H9 (cell line): ENCODE data around the gene POU3F2. TPM values are rescaled to one million over a fixed set of nuclear protein-coding genes. Genes with fewer than 3 reads are reported as not detected.

Experiments used
- DNase-seq: peaks from one replicate; pipeline ENCODE4 v3.0.0-alpha.2; 2017
- H2AFZ ChIP-seq: one replicate; pipeline ENCODE4 v1.6.1; 2013; ENCODE audit warnings: mild to moderate bottlenecking, low read length, control low read depth, moderate library complexity
- H2AK5ac ChIP-seq: 2 replicates; pipeline ENCODE4 v1.6.1; 2013; ENCODE audit warnings: low read length, control low read depth, mixed read lengths; ENCODE audit not compliant: insufficient read length
- H2BK120ac ChIP-seq: one replicate; pipeline ENCODE4 v1.6.1; 2013; ENCODE audit warnings: low read depth, mild to moderate bottlenecking, low read length, control low read depth, inconsistent platforms; ENCODE audit not compliant: poor library complexity, severe bottlenecking
- H2BK12ac ChIP-seq: 2 replicates; pipeline ENCODE4 v1.6.1; 2013; ENCODE audit warnings: low read length, control low read depth, mixed read lengths, low read depth; ENCODE audit not compliant: insufficient read length
- H2BK15ac ChIP-seq: 2 replicates; pipeline ENCODE4 v1.6.1; 2013; ENCODE audit warnings: low read depth, low read length, control low read depth
- H2BK20ac ChIP-seq: one replicate; pipeline ENCODE4 v1.6.1; 2013; ENCODE audit warnings: low read depth, mild to moderate bottlenecking, low read length, control low read depth, inconsistent platforms; ENCODE audit not compliant: poor library complexity, severe bottlenecking
- H2BK5ac ChIP-seq: 2 replicates; pipeline ENCODE4 v1.6.1; 2013; ENCODE audit warnings: low read length, control low read depth, mixed read lengths; ENCODE audit not compliant: insufficient read length
- H3K14ac ChIP-seq: 2 replicates; pipeline ENCODE4 v1.6.1; 2013; ENCODE audit warnings: low read length, control low read depth; ENCODE audit not compliant: insufficient read depth
- H3K18ac ChIP-seq: 2 replicates; pipeline ENCODE4 v1.6.1; 2013; ENCODE audit warnings: low read depth, mild to moderate bottlenecking, mixed read lengths, low read length, control low read depth; ENCODE audit not compliant: insufficient read length
- H3K23ac ChIP-seq: 2 replicates; pipeline ENCODE4 v1.6.1; 2013; ENCODE audit warnings: low read length, control low read depth, mixed read lengths, low read depth; ENCODE audit not compliant: insufficient read length
- H3K23me2 ChIP-seq: 2 replicates; pipeline ENCODE4 v1.6.1; 2013; ENCODE audit warnings: low read depth, mild to moderate bottlenecking, mixed read lengths, low read length, control low read depth; ENCODE audit not compliant: insufficient read length, poor library complexity, severe bottlenecking
- H3K27ac ChIP-seq: 2 replicates; pipeline ENCODE4 v1.5.1; 2013; ENCODE audit warnings: low read length, control low read depth, mixed read lengths, low read depth; ENCODE audit not compliant: insufficient read length
- H3K27me3 ChIP-seq: 2 replicates; pipeline ENCODE4 v1.6.1; 2013; ENCODE audit warnings: low read length, control low read depth, inconsistent platforms; ENCODE audit not compliant: insufficient read depth
- H3K4ac ChIP-seq: 2 replicates; pipeline ENCODE4 v1.6.1; 2013; ENCODE audit warnings: low read depth, mild to moderate bottlenecking, control low read depth, inconsistent platforms, low read length, moderate library complexity
- H3K4me1 ChIP-seq: 2 replicates; pipeline ENCODE4 v1.6.1; 2013; ENCODE audit warnings: low read length, control low read depth, inconsistent platforms; ENCODE audit not compliant: insufficient read depth
- H3K4me2 ChIP-seq: 2 replicates; pipeline ENCODE4 v1.6.1; 2013; ENCODE audit warnings: low read length, control low read depth, mixed read lengths; ENCODE audit not compliant: insufficient read length, insufficient read depth
- H3K56ac ChIP-seq: 2 replicates; pipeline ENCODE4 v1.6.1; 2013; ENCODE audit warnings: low read depth, mild to moderate bottlenecking, mixed read lengths, low read length, control low read depth; ENCODE audit not compliant: insufficient read length
- H3K79me1 ChIP-seq: 2 replicates; pipeline ENCODE4 v1.6.1; 2013; ENCODE audit warnings: low read depth, mild to moderate bottlenecking, moderate library complexity, low read length, control low read depth, inconsistent platforms; ENCODE audit not compliant: insufficient read depth, poor library complexity, severe bottlenecking
- H3K79me2 ChIP-seq: 2 replicates; pipeline ENCODE4 v1.6.1; 2013; ENCODE audit warnings: low read length, control low read depth, inconsistent platforms; ENCODE audit not compliant: insufficient read depth
- H3K9ac ChIP-seq: 2 replicates; pipeline ENCODE4 v1.6.1; 2013; ENCODE audit warnings: low read length, control low read depth, mixed read lengths; ENCODE audit not compliant: insufficient read length; ENCODE audit errors: extremely low read depth
- H3K9me3 ChIP-seq: one replicate; pipeline ENCODE4 v1.6.1; 2013; ENCODE audit warnings: low read depth, low read length, inconsistent platforms; ENCODE audit not compliant: control insufficient read depth
- H3T11ph ChIP-seq: one replicate; pipeline ENCODE4 v1.6.1; 2013; ENCODE audit warnings: mild to moderate bottlenecking, low read length, control low read depth, inconsistent platforms
- H4K20me1 ChIP-seq: one replicate; pipeline ENCODE4 v1.6.1; 2013; ENCODE audit not compliant: control insufficient read depth, insufficient read length, insufficient read depth
- H4K5ac ChIP-seq: 2 replicates; pipeline ENCODE4 v1.6.1; 2013; ENCODE audit warnings: low read depth, mild to moderate bottlenecking, mixed read lengths, low read length, control low read depth; ENCODE audit not compliant: insufficient read length
- H4K8ac ChIP-seq: replicated peaks from 2 replicates; pipeline ENCODE4 v1.6.1; 2013; ENCODE audit warnings: low read length, control low read depth, mixed read lengths, low read depth; ENCODE audit not compliant: insufficient read length
- H4K91ac ChIP-seq: 2 replicates; pipeline ENCODE4 v1.6.1; 2013; ENCODE audit warnings: low read depth, mild to moderate bottlenecking, moderate library complexity, mixed read lengths, low read length, control low read depth; ENCODE audit not compliant: insufficient read length
- H3K27ac Mint-ChIP-seq, 3 experiments: 2 replicates in 2 of 3; 3 replicates in 1 of 3; pipeline ENCODE4 v1.8.0; 2020 to 2021; ENCODE audit warnings: mixed read lengths in 3 of 3, mild to moderate bottlenecking in 1 of 3, moderate library complexity in 1 of 3
- H3K27me3 Mint-ChIP-seq: 2 replicates; pipeline ENCODE4 v1.8.0; 2021; ENCODE audit warnings: low read depth, mild to moderate bottlenecking, moderate library complexity, mixed read lengths
- H3K36me3 Mint-ChIP-seq, 3 experiments: 2 replicates in 2 of 3; 3 replicates in 1 of 3; pipeline ENCODE4 v1.8.0; 2020 to 2021; ENCODE audit warnings: low read depth in 3 of 3, mixed read lengths in 3 of 3; ENCODE audit not compliant: insufficient read depth in 1 of 3
- H3K4me1 Mint-ChIP-seq, 2 experiments: 2 replicates each; pipeline ENCODE4 v1.8.0; 2020; ENCODE audit warnings: mixed read lengths in 2 of 2
- H3K4me3 Mint-ChIP-seq, 2 experiments: 2 replicates in 1 of 2; 3 replicates in 1 of 2; pipeline ENCODE4 v1.8.0; 2020 to 2021; ENCODE audit warnings: mild to moderate bottlenecking in 2 of 2, mixed read lengths in 2 of 2, moderate library complexity in 1 of 2
- H3K9me3 Mint-ChIP-seq, 2 experiments: 2 replicates in 1 of 2; 3 replicates in 1 of 2; pipeline ENCODE4 v1.8.0; 2020; ENCODE audit warnings: mild to moderate bottlenecking in 2 of 2, mixed read lengths in 2 of 2, moderate library complexity in 1 of 2
- WGBS: extraction: QIAGEN DNeasy Blood & Tissue Kit; methylation state at CpG from one replicate; pipeline ENCODE4 v1.1.7; 2013; ENCODE audit warnings: missing lambda C conversion rate, low lambda C conversion rate, mixed read lengths; ENCODE audit not compliant: insufficient read length; ENCODE audit errors: extremely low coverage; 5-methylcytosine and 5-hydroxymethylcytosine counted together
- total RNA-seq: library from RNA; stranded (reverse); gene quantifications from 2 replicates; pipeline ENCODE4 v1.2.1, GENCODE V29; 2021
- TF ChIP-seq, protein P1 (sequence below): fragments of 200-600 bp; sonication (generic); conservative IDR thresholded peaks from 3 replicates; pipeline ENCODE4 v1.8.0; 2021; ENCODE audit warnings: antibody characterized with exemption, mild to moderate bottlenecking

The POU3F2 gene
- total RNA-seq, 1 experiment from 2014 or later = 0.09 TPM

DNA sequence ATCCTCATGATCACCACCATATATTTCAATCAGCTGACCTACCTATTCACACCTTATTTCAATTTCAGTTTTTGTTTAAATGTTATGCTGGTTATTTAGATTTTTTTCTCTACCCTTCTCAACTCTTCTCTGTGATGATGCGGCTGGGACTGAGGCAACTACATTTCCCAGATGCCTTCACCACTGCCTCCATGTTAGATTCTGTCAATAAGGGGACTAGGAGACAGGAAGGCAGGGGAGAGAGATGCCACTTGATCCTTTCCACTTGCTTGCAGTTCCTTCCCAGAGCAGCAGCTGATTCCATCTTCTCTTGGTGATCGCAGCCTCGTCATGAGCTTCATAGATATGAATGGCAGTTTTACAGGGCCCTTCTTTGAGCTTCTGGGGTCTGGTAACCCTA is 33.5 kb upstream of the POU3F2 start:
- H3K27me3 Mint-ChIP-seq = peaks cover 7% of the 10 kb centered on the region
- H4K5ac ChIP-seq = no peak overlapping the region
- H3K27ac Mint-ChIP-seq = no peak overlapping the region

More for the DNA sequence above, 33.5 kb upstream of the POU3F2 start:
- no peaks in the 10 kb centered on the region for H3K23me2 ChIP-seq
- H3K79me2 ChIP-seq = no peaks in the 10 kb centered on the region
- Mint-ChIP-seq H3K9me3 (peaks cover 0 to 2% of the 10 kb centered on the region in 2 experiments; a peak in 2 of 5 replicates), H3K4me1 (peaks cover 0 to 4% of the 10 kb centered on the region in 2 experiments; a peak in 1 of 4 replicates), H3K36me3 (no peaks in the 10 kb centered on the region), H3K4me3 (no peak overlapping the region)
- H3K23ac ChIP-seq = no peak overlapping the region
- no peak overlapping the region for H3K14ac ChIP-seq
- H3K27ac ChIP-seq = no peak overlapping the region
- no peak for DNase-seq
- H3T11ph ChIP-seq = no peak overlapping the region
- H2AK5ac ChIP-seq = no peak overlapping the region
- no peak overlapping the region for H4K8ac ChIP-seq
- TF ChIP-seq, protein P1, sequence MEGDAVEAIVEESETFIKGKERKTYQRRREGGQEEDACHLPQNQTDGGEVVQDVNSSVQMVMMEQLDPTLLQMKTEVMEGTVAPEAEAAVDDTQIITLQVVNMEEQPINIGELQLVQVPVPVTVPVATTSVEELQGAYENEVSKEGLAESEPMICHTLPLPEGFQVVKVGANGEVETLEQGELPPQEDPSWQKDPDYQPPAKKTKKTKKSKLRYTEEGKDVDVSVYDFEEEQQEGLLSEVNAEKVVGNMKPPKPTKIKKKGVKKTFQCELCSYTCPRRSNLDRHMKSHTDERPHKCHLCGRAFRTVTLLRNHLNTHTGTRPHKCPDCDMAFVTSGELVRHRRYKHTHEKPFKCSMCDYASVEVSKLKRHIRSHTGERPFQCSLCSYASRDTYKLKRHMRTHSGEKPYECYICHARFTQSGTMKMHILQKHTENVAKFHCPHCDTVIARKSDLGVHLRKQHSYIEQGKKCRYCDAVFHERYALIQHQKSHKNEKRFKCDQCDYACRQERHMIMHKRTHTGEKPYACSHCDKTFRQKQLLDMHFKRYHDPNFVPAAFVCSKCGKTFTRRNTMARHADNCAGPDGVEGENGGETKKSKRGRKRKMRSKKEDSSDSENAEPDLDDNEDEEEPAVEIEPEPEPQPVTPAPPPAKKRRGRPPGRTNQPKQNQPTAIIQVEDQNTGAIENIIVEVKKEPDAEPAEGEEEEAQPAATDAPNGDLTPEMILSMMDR = no peak
- H3K4ac ChIP-seq = no peak overlapping the region
- no peak overlapping the region for H2BK15ac ChIP-seq
- H3K27me3 ChIP-seq = no peaks in the 10 kb centered on the region
- H2BK5ac ChIP-seq = no peak overlapping the region
- H2BK12ac ChIP-seq = no peak overlapping the region
- no peaks in the 10 kb centered on the region for H3K4me1 ChIP-seq
- no peak overlapping the region for H3K9ac ChIP-seq
- H4K91ac ChIP-seq = no peak overlapping the region
- no peak overlapping the region for H3K56ac ChIP-seq
- no peak overlapping the region for H2BK20ac ChIP-seq
- H3K4me2 ChIP-seq = no peak overlapping the region
- no peak overlapping the region for H2BK120ac ChIP-seq
- no peaks in the 10 kb centered on the region for H3K9me3 ChIP-seq
- H3K79me1 ChIP-seq = no peaks in the 10 kb centered on the region
- no peak overlapping the region for H2AFZ ChIP-seq
- no peaks in the 10 kb centered on the region for H4K20me1 ChIP-seq
- no peak overlapping the region for H3K18ac ChIP-seq
- WGBS = no CpG with 5 or more reads among the region's 3 CpGs
